ENCODE measurements around the gene HPSE2.

Gene HPSE2

GRCh38 chr10:98456043-98456570 is 779.5 kb downstream of the HPSE2 start:
- H3K27me3 Mint-ChIP-seq (ENCODE audit: low read depth) = peaks cover 4% of the 10 kb centered on the region
- no peaks in the 10 kb centered on the region for H3K36me3 Mint-ChIP-seq (ENCODE audit: low read depth)
- H3K27ac Mint-ChIP-seq = no peak overlapping the region
- no peak overlapping the region for H3K4me3 Mint-ChIP-seq
- TF ChIP-seq CTCF (IDR thresholded peaks at IDR 0.05; ENCODE audit: unreplicated experiment in 3 of 3) = no peak
- peaks cover 4% of the 10 kb centered on the region for H3K4me1 Mint-ChIP-seq
- no peaks in the 10 kb centered on the region for H3K9me3 Mint-ChIP-seq

GRCh38 chr10:98453729-98454128 is 781.9 kb downstream of the HPSE2 start:
- peaks cover 3% of the 10 kb centered on the region for H3K9me3 Mint-ChIP-seq
- H3K27ac Mint-ChIP-seq = no peak overlapping the region
- no peaks in the 10 kb centered on the region for H3K36me3 Mint-ChIP-seq (ENCODE audit: low read depth)
- H3K27me3 Mint-ChIP-seq (ENCODE audit: low read depth) = peaks cover 5% of the 10 kb centered on the region
- H3K4me1 Mint-ChIP-seq = no peaks in the 10 kb centered on the region
- no peak for TF ChIP-seq CTCF (IDR thresholded peaks at IDR 0.05; ENCODE audit: unreplicated experiment in 3 of 3)
- no peak overlapping the region for H3K4me3 Mint-ChIP-seq

- H3K36me3 Mint-ChIP-seq (ENCODE audit: low read depth) = no peaks in the 10 kb centered on the region
- H3K27ac Mint-ChIP-seq = no peak overlapping the region
- no peak for TF ChIP-seq CTCF (IDR thresholded peaks at IDR 0.05; ENCODE audit: unreplicated experiment in 3 of 3)
- H3K4me3 Mint-ChIP-seq = peak overlapping the region in 2 of 3 experiments; percentile 24 to 34
- H3K4me1 Mint-ChIP-seq = peaks cover 6% of the 10 kb centered on the region
- H3K27me3 Mint-ChIP-seq (ENCODE audit: low read depth) = peaks cover 3% of the 10 kb centered on the region
- H3K9me3 Mint-ChIP-seq = peaks cover 3% of the 10 kb centered on the region
Measured at GRCh38 chr10:98450618-98451017, 785.0 kb downstream of the HPSE2 start.

GRCh38 chr10:98449287-98449686 is 786.4 kb downstream of the HPSE2 start:
- Mint-ChIP-seq H3K27me3 (ENCODE audit: low read depth) (peaks cover 3% of the 10 kb centered on the region), H3K27ac (no peak overlapping the region), H3K9me3 (peaks cover 3% of the 10 kb centered on the region), H3K36me3 (ENCODE audit: low read depth) (peaks cover 7% of the 10 kb centered on the region), H3K4me3 (no peak overlapping the region), H3K4me1 (peaks cover 6% of the 10 kb centered on the region)
- TF ChIP-seq CTCF (IDR thresholded peaks at IDR 0.05; ENCODE audit: unreplicated experiment in 3 of 3) = no peak

- no peak for TF ChIP-seq CTCF (IDR thresholded peaks at IDR 0.05; ENCODE audit: unreplicated experiment in 3 of 3)
- H3K27ac Mint-ChIP-seq = peak within 1 kb of the TSS; percentile 67 to 81 (median 74)
- H3K27me3 Mint-ChIP-seq (ENCODE audit: low read depth) = peaks cover 3% of the 10 kb centered on the region
- H3K4me3 Mint-ChIP-seq = peak within 1 kb of the TSS; percentile 80 to 91 (median 89)
- H3K36me3 Mint-ChIP-seq (ENCODE audit: low read depth) = peaks cover 26% of the 10 kb centered on the region
- H3K4me1 Mint-ChIP-seq = peaks cover 6% of the 10 kb centered on the region
- H3K9me3 Mint-ChIP-seq = peaks cover 3% of the 10 kb centered on the region
Measured at GRCh38 chr10:98446661-98447221, 788.9 kb downstream of the HPSE2 start, which contains the start of gene HPS1. Gene HPS1, minus strand, starts transcription at chr10:98446935. Its CDS starts 3,695 bp downstream, at chr10:98443240.

GRCh38 chr10:98446151-98446660 is 789.4 kb downstream of the HPSE2 start:
- peak overlapping the region; percentile 80 to 85 (median 83) for H3K4me3 Mint-ChIP-seq
- peak overlapping the region; percentile 67 to 81 (median 69) for H3K27ac Mint-ChIP-seq
- TF ChIP-seq CTCF (IDR thresholded peaks at IDR 0.05; ENCODE audit: unreplicated experiment in 3 of 3) = no peak
- H3K9me3 Mint-ChIP-seq = peaks cover 3% of the 10 kb centered on the region
- H3K27me3 Mint-ChIP-seq (ENCODE audit: low read depth) = peaks cover 3% of the 10 kb centered on the region
- peaks cover 6% of the 10 kb centered on the region for H3K4me1 Mint-ChIP-seq
- H3K36me3 Mint-ChIP-seq (ENCODE audit: low read depth) = peaks cover 31% of the 10 kb centered on the region
